GM12891 (cell line): ENCODE data around the gene PIK3C2B.

Source experiments
- PAX5 ChIP-seq: IDR thresholded peaks from 2 replicates; pipeline ENCODE4 v1.6.1; 2011; ENCODE audit warnings: low read length, moderate library complexity, mild to moderate bottlenecking; ENCODE audit not compliant: insufficient read depth, severe bottlenecking
- POLR2A ChIP-seq: IDR thresholded peaks from 2 replicates; pipeline ENCODE4 v1.6.1; 2011; ENCODE audit warnings: low read depth, low read length, control low read depth
- POLR2AphosphoS5 ChIP-seq: IDR thresholded peaks from 2 replicates; pipeline ENCODE4 v1.6.1; 2011; ENCODE audit warnings: low read depth, low read length, control low read depth
- TAF1 ChIP-seq: IDR thresholded peaks from 2 replicates; pipeline ENCODE4 v1.6.1; 2011; ENCODE audit warnings: low read depth, low read length, control low read depth

- no peak for TF ChIP-seq POLR2A
- TF ChIP-seq TAF1: no peak
- no peak for TF ChIP-seq PAX5
- no peak; the same call in 1 of the 2 replicates for TF ChIP-seq POLR2AphosphoS5
These were observed 12.9 kb upstream of the PIK3C2B start for GRCh38 chr1:204507317-204508105.
